Right cardiac atrium (tissue), 5 donors: ENCODE results near the gene SEMA7A. TPM values are rescaled to one million over a fixed set of nuclear protein-coding genes. Genes with fewer than 3 reads are reported as not detected.

ENCODE experiments used
- ATAC-seq, 2 donors: fragments of 200-7000 bp; cut with Tn5 transposase; one replicate each; pipeline versions ENCODE4 v1.8.0 to v1.9.1; 2020; ENCODE audit warnings: moderate library complexity in 2 of 2, mild to moderate bottlenecking in 1 of 2
- DNase-seq, 3 donors: peaks; one replicate each; pipeline ENCODE4 v3.0.0-alpha.2; 2020
- H3K27ac ChIP-seq: one replicate; pipeline ENCODE4 v1.5.1; 2013; ENCODE audit warnings: mild to moderate bottlenecking, low read length, control low read depth, moderate library complexity
- H3K27me3 ChIP-seq: one replicate; pipeline ENCODE4 v1.6.1; 2013; ENCODE audit not compliant: control insufficient read depth, insufficient read depth
- H3K4me1 ChIP-seq: one replicate; pipeline ENCODE4 v1.6.1; 2013; ENCODE audit warnings: low read length; ENCODE audit not compliant: control insufficient read depth, insufficient read depth
- H3K4me3 ChIP-seq: one replicate; pipeline ENCODE4 v1.5.1; 2013; ENCODE audit warnings: low read length, control low read depth
- H3K9me3 ChIP-seq: one replicate; pipeline ENCODE4 v1.6.1; 2013; ENCODE audit warnings: low read length; ENCODE audit not compliant: control insufficient read depth
- WGBS: extraction: QIAGEN DNeasy Blood & Tissue Kit; methylation state at CpG from one replicate; pipeline ENCODE4 v1.1.7; 2013; 5-methylcytosine and 5-hydroxymethylcytosine counted together
- intact Hi-C, 4 donors: fragments of 100-400 bp; cut with DNase I; formaldehyde crosslinking; loops; one replicate each; pipeline versions ENCODE4 v1.11.0 to v1.14.0; 2022 to 2023
- polyA plus RNA-seq: library from polyadenylated mRNA; stranded (reverse); fragments of 200-250 nt; gene quantifications from one replicate; pipeline ENCODE4 v1.2.3, GENCODE V29; 2013
- total RNA-seq, 4 donors: library from RNA; stranded (reverse); fragmentation: NEBNext Ultra II Directional; extraction: Animal tissue kit (Norgen Biotek cat#: 25700); gene quantifications; one replicate each; pipeline ENCODE4 v1.2.1, GENCODE V29; 2021
- donor health status: healthy with polysubstance abuse.
- donor health status: DM: no; HTN: yes; CAD: no.
- donor health status: DM: no; HTN: no; CAD: no.
- donor health status: DM: no; HTN: yes; CAD: no; lungs with severe emphysema.
- donor health status: DM: yes; HTN: yes; CAD: no.

The SEMA7A gene
- total and polyA plus RNA-seq, 5 donors = 1.7 to 3.3 (median 2.0) TPM

- Histone ChIP-seq H3K27ac (no peak overlapping the region), H3K9me3 (no peaks in the 10 kb centered on the region), H3K4me3 (no peak overlapping the region), H3K27me3 (no peaks in the 10 kb centered on the region), H3K4me1 (peaks cover 6% of the 10 kb centered on the region)
- intact Hi-C loops = no loop called here
- ATAC-seq (no peak), DNase-seq (peak in 1 of 3 donors; percentile 56)
- WGBS = 69% methylated on average over 20 of the region's 20 CpGs
Measured at GRCh38 chr15:74389241-74390048, 44.3 kb downstream of the SEMA7A start.

- intact Hi-C loops = no loop called here
- no peak for ATAC-seq
- Histone ChIP-seq H3K27me3 (no peaks in the 10 kb centered on the region), H3K4me1 (peaks cover 6% of the 10 kb centered on the region), H3K9me3 (no peaks in the 10 kb centered on the region), H3K4me3 (no peak overlapping the region), H3K27ac (no peak overlapping the region)
- peak in 1 of 3 donors; percentile 37 for DNase-seq
- WGBS = 86% methylated on average over 10 of the region's 10 CpGs
Measured at GRCh38 chr15:74388363-74388951, 45.3 kb downstream of the SEMA7A start.

DNA sequence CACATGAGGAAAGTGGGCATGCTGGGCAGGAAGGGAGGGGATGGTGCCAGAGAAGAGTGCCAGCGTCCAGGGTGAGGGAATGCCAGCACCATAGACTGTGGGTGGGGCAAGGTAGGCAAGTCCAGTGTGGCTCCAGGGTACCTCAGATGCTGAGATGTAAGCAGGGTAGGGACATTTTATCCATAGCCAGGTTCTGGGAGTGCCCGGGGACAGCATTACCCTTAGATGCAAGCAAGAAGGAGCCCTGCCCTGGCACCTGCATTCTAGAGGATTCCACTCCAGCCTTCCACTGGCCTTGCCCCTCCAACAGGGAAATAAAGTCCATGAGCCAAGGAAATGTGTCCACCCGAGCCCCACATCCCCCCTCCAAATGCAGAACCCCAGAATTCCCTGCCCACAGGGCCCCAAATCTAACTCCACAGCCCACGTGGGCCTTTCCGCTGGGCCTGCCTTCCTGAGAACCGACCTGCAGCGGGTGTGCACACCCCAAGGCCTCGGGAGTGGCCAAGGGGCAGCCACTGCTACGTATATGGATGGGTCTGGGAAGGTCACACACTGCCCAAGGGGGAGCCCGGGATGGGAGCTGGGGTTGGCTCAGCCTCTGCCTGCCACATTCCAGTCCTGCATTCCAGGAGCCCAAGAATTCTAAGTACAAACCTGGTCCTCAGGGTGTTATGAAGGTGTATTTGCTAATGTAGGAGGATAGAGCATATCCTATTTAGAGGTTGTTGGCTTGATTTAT is 46.0 kb downstream of the SEMA7A start:
- no peak overlapping the region for H3K27ac ChIP-seq
- H3K27me3 ChIP-seq = no peaks in the 10 kb centered on the region
- 78% methylated on average over 10 of the region's 10 CpGs for WGBS
- ATAC-seq (no peak), DNase-seq (no peak)
- no peak overlapping the region for H3K4me3 ChIP-seq
- intact Hi-C loops = no loop called here
- H3K9me3 ChIP-seq = no peaks in the 10 kb centered on the region
- H3K4me1 ChIP-seq = peaks cover 6% of the 10 kb centered on the region

DNA sequence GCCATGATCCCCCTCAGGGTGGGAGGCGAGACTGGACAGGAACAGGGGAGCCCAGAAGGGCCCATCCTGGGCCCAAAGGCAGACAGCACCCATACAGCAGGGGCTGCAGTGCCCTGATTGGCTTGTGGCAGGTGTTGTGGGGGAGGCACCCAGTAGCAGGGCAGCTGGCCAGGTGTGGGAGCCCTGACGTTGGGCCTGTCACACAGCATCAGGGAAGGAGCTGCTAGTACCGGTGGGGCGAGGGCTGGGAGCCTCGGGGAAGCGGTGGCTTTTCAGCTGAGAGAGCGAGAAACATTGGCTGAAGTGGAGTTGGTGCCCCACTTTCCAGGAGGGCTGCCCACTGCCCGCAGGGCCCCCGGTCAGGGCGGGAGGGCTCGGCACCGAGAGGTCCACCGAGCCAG is 46.6 kb downstream of the SEMA7A start:
- intact Hi-C loops = no loop called here
- ATAC-seq (no peak), DNase-seq (peak in 1 of 3 donors; percentile 53)

GRCh38 chr15:74386496-74387140 is 47.1 kb downstream of the SEMA7A start:
- Histone ChIP-seq H3K27ac (no peak overlapping the region), H3K4me3 (no peak overlapping the region), H3K4me1 (peaks cover 6% of the 10 kb centered on the region), H3K9me3 (no peaks in the 10 kb centered on the region), H3K27me3 (no peaks in the 10 kb centered on the region)
- ATAC-seq (no peak), DNase-seq (peak in 1 of 3 donors; percentile 33)
- intact Hi-C loops = no loop called here
- 80% methylated on average over 15 of the region's 15 CpGs for WGBS

More for the DNA sequence above, 46.6 kb downstream of the SEMA7A start:
- H3K4me3 ChIP-seq = no peak overlapping the region
- H3K27me3 ChIP-seq = no peaks in the 10 kb centered on the region
- H3K9me3 ChIP-seq = no peaks in the 10 kb centered on the region
- WGBS = 87% methylated on average over 13 of the region's 13 CpGs
- peaks cover 6% of the 10 kb centered on the region for H3K4me1 ChIP-seq
- H3K27ac ChIP-seq = no peak overlapping the region

DNA sequence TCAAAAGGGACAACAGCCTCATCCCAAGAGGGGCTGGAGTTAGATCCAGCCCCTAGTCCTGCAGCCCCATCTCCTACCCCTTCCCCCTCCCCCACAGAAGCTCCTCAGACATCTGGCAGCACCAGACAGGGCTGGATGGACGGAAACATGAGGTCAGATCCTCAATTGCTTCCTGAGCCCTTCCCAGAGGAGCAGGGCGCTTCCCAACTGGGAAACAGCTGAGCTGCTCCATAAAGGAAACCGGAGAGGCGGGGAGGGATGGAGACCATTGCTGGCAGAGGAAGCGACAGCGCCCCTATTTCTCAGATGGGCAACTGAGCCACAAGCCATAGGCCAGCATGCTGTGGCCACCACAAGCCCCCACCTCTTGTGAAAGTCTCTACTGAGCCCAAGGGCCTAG is 48.0 kb downstream of the SEMA7A start:
- DNase-seq (peak in 2 of 3 donors; percentile 36 to 60), ATAC-seq (peak in 1 of 2 donors; percentile 67)
- WGBS = 73% methylated on average over 6 of the region's 6 CpGs
- Histone ChIP-seq H3K27ac (no peak overlapping the region), H3K4me3 (no peak overlapping the region), H3K4me1 (peaks cover 6% of the 10 kb centered on the region), H3K9me3 (no peaks in the 10 kb centered on the region), H3K27me3 (no peaks in the 10 kb centered on the region)
- intact Hi-C loops = no loop called here

GRCh38 chr15:74384881-74385643 is 48.7 kb downstream of the SEMA7A start:
- peaks cover 6% of the 10 kb centered on the region for H3K4me1 ChIP-seq
- no peaks in the 10 kb centered on the region for H3K27me3 ChIP-seq
- peak in 1 of 2 donors; percentile 75 for ATAC-seq
- intact Hi-C loops = loop anchor here in 2 of 4 donors (5.0 kb wide), 2 partner anchors 52 to 102 kb away; no protein-coding TSS in a partner anchor
- H3K9me3 ChIP-seq = no peaks in the 10 kb centered on the region
- H3K27ac ChIP-seq = no peak overlapping the region
- WGBS = 54% methylated on average over 8 of the region's 8 CpGs
- H3K4me3 ChIP-seq = no peak overlapping the region
- DNase-seq = peak in 2 of 3 donors; percentile 56 to 64

- Histone ChIP-seq H3K27me3 (no peaks in the 10 kb centered on the region), H3K9me3 (no peaks in the 10 kb centered on the region), H3K4me3 (no peak overlapping the region), H3K4me1 (peaks cover 6% of the 10 kb centered on the region), H3K27ac (no peak overlapping the region)
- intact Hi-C loops = loop anchor here in 2 of 4 donors (5.0 kb wide), 2 partner anchors 53 to 103 kb away; no protein-coding TSS in a partner anchor
- DNase-seq (no peak), ATAC-seq (no peak)
- WGBS = 54% methylated on average over 3 of the region's 3 CpGs
Measured at GRCh38 chr15:74384566-74384880, 49.2 kb downstream of the SEMA7A start.

DNA sequence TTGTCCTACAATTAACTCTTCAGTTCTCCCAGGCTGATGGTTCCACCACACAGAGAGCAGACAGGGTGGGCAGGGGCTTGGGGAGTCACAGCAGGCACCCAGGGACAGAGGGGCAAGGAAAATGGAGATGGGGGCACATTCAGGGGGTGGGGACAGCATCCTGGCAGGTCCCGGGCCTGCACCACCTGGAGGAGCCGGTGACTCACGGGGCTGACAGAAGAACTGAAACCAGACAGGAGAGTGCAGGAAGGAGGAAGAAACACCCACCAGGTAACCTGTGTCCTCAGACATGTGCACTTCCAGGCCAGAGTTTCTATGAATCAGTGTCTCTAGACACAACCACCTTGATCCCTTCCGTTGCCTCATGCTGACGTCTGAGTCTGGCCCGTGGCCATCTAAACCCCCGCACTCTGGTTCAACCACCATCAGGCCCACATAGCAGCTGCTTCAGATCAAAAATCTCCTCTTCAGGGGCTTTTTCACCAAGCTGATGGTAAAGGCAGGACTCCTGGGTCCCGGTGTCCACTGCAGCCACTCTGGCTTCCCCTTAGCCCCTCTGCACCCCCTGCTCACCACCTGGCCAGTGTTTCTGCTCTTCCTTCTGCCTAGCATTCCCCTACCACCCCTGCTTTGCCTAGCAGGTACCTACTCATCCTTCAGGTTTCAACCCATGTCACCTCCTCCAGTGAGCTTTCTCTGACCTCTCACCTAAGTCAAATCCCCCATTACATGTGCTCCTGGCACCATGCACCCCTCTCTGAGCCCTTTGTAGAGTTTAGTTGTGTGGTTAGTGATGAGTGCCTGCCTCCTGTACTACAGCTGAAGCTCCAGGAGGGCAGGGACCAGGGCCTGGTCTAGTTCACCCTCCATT is 49.8 kb downstream of the SEMA7A start:
- intact Hi-C loops = loop anchor here (2.0 to 5.0 kb wide), 3 partner anchors 53 to 103 kb away; no protein-coding TSS in a partner anchor
- 73% methylated on average over 8 of the region's 8 CpGs for WGBS
- H3K27me3 ChIP-seq = no peaks in the 10 kb centered on the region
- H3K9me3 ChIP-seq = no peaks in the 10 kb centered on the region
- DNase-seq (no peak), ATAC-seq (no peak)
- H3K27ac ChIP-seq = no peak overlapping the region
- H3K4me1 ChIP-seq = peaks cover 6% of the 10 kb centered on the region
- H3K4me3 ChIP-seq = no peak overlapping the region
